A673 (cell line): Measurements from ENCODE around the gene EIF5AL1. TPM values are rescaled to one million over a fixed set of nuclear protein-coding genes. Genes with fewer than 3 reads are reported as not detected.

Source experiments
- BruUV-seq: library from RNA; stranded (reverse); fragments of 400-500 nt; replicated peaks from 2 replicates; lab custom pipeline; 2021; lab: Mats Ljungman, UMichigan
- CTCF ChIA-PET: fragments of 300-600 bp; sonication (Branson Sonifier 250); formaldehyde crosslinking; loops from one replicate; lab custom pipeline; 2022; ENCODE audit warnings: antibody characterized with exemption; lab: Charles Lee
- POLR2A ChIA-PET: fragments of 300-600 bp; sonication (Branson Sonifier 250); formaldehyde crosslinking; loops from one replicate; lab custom pipeline; 2022; ENCODE audit warnings: antibody characterized with exemption; ENCODE audit not compliant: low non-redundant PET; lab: Charles Lee
- DNase-seq: peaks from one replicate; pipeline ENCODE4 v3.0.0-alpha.2; 2015; ENCODE audit warnings: low spot score
- H3K27ac ChIP-seq: fragments of 200-600 bp; sonication (generic); 2 replicates; pipeline ENCODE4 v1.5.1; 2016; ENCODE audit warnings: mixed run types, low read depth, mild to moderate bottlenecking, mixed read lengths, antibody characterized with exemption, low read length; ENCODE audit not compliant: poor library complexity, severe bottlenecking
- H3K27me3 ChIP-seq: fragments of 200-600 bp; sonication (generic); replicated peaks from 2 replicates; pipeline ENCODE4 v1.6.1; 2017; ENCODE audit warnings: mixed run types, low read depth, mild to moderate bottlenecking, mixed read lengths, antibody characterized with exemption, low read length; ENCODE audit not compliant: insufficient read depth, poor library complexity
- H3K36me3 ChIP-seq: fragments of 200-600 bp; sonication (generic); 2 replicates; pipeline ENCODE4 v1.6.1; 2016; ENCODE audit warnings: mixed run types, mild to moderate bottlenecking, mixed read lengths, antibody characterized with exemption, low read length; ENCODE audit not compliant: insufficient read depth, poor library complexity, severe bottlenecking
- H3K4me1 ChIP-seq: fragments of 200-600 bp; sonication (generic); 2 replicates; pipeline ENCODE4 v1.6.1; 2017; ENCODE audit warnings: mixed run types, mild to moderate bottlenecking, mixed read lengths, antibody characterized with exemption, low read length; ENCODE audit not compliant: insufficient read depth, poor library complexity, severe bottlenecking
- H3K4me3 ChIP-seq: fragments of 200-600 bp; sonication (generic); 2 replicates; pipeline ENCODE4 v1.5.1; 2016; ENCODE audit warnings: low read depth, mixed run types, mild to moderate bottlenecking, mixed read lengths, low read length; ENCODE audit not compliant: poor library complexity, severe bottlenecking
- H3K9me3 ChIP-seq: fragments of 200-600 bp; sonication (generic); 2 replicates; pipeline ENCODE4 v1.6.1; 2016; ENCODE audit warnings: mixed run types, low read depth, mild to moderate bottlenecking, mixed read lengths, antibody characterized with exemption, low read length; ENCODE audit not compliant: poor library complexity, severe bottlenecking
- CTCF ChIP-seq: fragments of 300-800, 200-600 bp; sonication (generic); conservative IDR thresholded peaks from 2 replicates; pipeline ENCODE4 v1.5.1; 2017; ENCODE audit warnings: low read depth, mild to moderate bottlenecking, antibody characterized with exemption, low read length, moderate library complexity, mixed read lengths
- EZH2 ChIP-seq: fragments of 200-600 bp; sonication (generic); IDR thresholded peaks from 2 replicates; pipeline ENCODE4 v1.6.1; 2017; ENCODE audit warnings: borderline replicate concordance, low read depth, mild to moderate bottlenecking, mixed read lengths, antibody characterized with exemption, low read length; ENCODE audit not compliant: poor library complexity, severe bottlenecking
- intact Hi-C: fragments of 100-400 bp; cut with micrococcal nuclease; formaldehyde crosslinking; loops from one replicate; pipeline ENCODE4 v1.10.0; 2022; ENCODE audit not compliant: unreplicated experiment
- total RNA-seq: library from RNA; stranded (reverse); gene quantifications from 2 replicates; pipeline ENCODE4 v1.2.3, GENCODE V29; 2021

The EIF5AL1 gene
- total RNA-seq, 1 experiment from 2014 or later, result 2.7 TPM

- no peak for DNase-seq
- Histone ChIP-seq H3K36me3 (no peaks in the 10 kb centered on the region), H3K27me3 (no peaks in the 10 kb centered on the region), H3K9me3 (no peaks in the 10 kb centered on the region), H3K4me1 (no peaks in the 10 kb centered on the region), H3K4me3 (no peak overlapping the region), H3K27ac (no peak overlapping the region)
- BruUV-seq, result no TSS peak
- ChIA-PET POLR2A (no interaction called here), CTCF (no interaction called here)
- intact Hi-C loops, result loop anchor here (5.0 kb wide), 1 partner anchor 117 kb away; no protein-coding TSS in a partner anchor
- no peak for TF ChIP-seq EZH2
Observed at GRCh38 chr10:79488870-79489269, 23.5 kb upstream of the EIF5AL1 start.

- Histone ChIP-seq H3K9me3 (no peaks in the 10 kb centered on the region), H3K27me3 (no peaks in the 10 kb centered on the region), H3K4me3 (no peak overlapping the region), H3K4me1 (no peaks in the 10 kb centered on the region), H3K36me3 (no peaks in the 10 kb centered on the region), H3K27ac (no peak overlapping the region)
- no peak for DNase-seq
- TF ChIP-seq EZH2 (no peak), CTCF (no peak)
- no TSS peak for BruUV-seq
- POLR2A ChIA-PET, result no interaction called here
- intact Hi-C loops, result no loop called here
- CTCF ChIA-PET, result interaction anchor here (1.2 kb wide), 1 partner anchor 116 kb away, joined by 8 read pairs; no protein-coding TSS in a partner anchor
Observed at GRCh38 chr10:79490400-79491142, 21.8 kb upstream of the EIF5AL1 start.

- intact Hi-C loops, result no loop called here
- H3K27me3 ChIP-seq, result no peaks in the 10 kb centered on the region
- no peak overlapping the region for H3K4me3 ChIP-seq
- ChIA-PET CTCF (interaction anchor here (1.2 kb wide), 1 partner anchor 117 kb away, joined by 8 read pairs; no protein-coding TSS in a partner anchor), POLR2A (no interaction called here)
- no peaks in the 10 kb centered on the region for H3K36me3 ChIP-seq
- no peaks in the 10 kb centered on the region for H3K4me1 ChIP-seq
- TF ChIP-seq CTCF, result 0 out of 2 replicates have a peak, but pooled peaks have one; percentile 14
- TF ChIP-seq EZH2, result no peak
- no peaks in the 10 kb centered on the region for H3K9me3 ChIP-seq
- BruUV-seq, result no TSS peak
- no peak for DNase-seq
- no peak overlapping the region for H3K27ac ChIP-seq
Observed at GRCh38 chr10:79491143-79491835, 21.0 kb upstream of the EIF5AL1 start.
